Measurements from ENCODE around the gene ARHGEF5.

DNA sequence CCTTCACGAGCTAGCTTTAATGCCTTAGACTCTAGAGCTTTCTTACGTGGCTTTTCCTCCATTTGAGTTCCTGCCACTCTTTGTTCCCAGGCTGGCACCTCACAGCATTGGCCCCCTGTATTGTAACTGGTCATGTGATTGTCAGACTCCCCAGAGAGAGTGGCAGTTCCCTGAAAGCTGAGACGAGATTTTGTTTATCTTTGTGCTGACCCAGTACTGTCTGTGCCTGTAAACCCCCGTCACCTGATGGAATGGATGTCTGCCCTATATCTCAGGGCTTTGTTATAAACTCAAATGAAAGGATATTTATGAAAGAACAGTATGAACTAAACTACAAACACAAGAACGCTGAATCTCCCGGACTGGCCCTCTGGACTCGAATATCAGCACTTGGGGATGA, 35.3 kb downstream of the ARHGEF5 start:
- TF ChIP-seq ARNTL (CRISPR knock-in tag; IDR thresholded peaks at IDR 0.05; ENCODE audit: borderline replicate concordance, low read depth) (no peak), RARB (CRISPR knock-in tag; IDR thresholded peaks at IDR 0.05) (no peak), ZFP3 (CRISPR knock-in tag; IDR thresholded peaks at IDR 0.05) (no peak), CSDC2 (CRISPR knock-in tag; IDR thresholded peaks at IDR 0.05) (no peak), ZFP30 (CRISPR knock-in tag; IDR thresholded peaks at IDR 0.05) (no peak), OSR1 (CRISPR knock-in tag; IDR thresholded peaks at IDR 0.05) (no peak), TOX (CRISPR knock-in tag; IDR thresholded peaks at IDR 0.05; ENCODE audit: borderline replicate concordance) (no peak), ZC3H10 (CRISPR knock-in tag; IDR thresholded peaks at IDR 0.05) (no peak)
- TF ChIP-seq, protein P1, sequence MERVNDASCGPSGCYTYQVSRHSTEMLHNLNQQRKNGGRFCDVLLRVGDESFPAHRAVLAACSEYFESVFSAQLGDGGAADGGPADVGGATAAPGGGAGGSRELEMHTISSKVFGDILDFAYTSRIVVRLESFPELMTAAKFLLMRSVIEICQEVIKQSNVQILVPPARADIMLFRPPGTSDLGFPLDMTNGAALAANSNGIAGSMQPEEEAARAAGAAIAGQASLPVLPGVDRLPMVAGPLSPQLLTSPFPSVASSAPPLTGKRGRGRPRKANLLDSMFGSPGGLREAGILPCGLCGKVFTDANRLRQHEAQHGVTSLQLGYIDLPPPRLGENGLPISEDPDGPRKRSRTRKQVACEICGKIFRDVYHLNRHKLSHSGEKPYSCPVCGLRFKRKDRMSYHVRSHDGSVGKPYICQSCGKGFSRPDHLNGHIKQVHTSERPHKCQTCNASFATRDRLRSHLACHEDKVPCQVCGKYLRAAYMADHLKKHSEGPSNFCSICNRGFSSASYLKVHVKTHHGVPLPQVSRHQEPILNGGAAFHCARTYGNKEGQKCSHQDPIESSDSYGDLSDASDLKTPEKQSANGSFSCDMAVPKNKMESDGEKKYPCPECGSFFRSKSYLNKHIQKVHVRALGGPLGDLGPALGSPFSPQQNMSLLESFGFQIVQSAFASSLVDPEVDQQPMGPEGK (CRISPR knock-in tag; IDR thresholded peaks at IDR 0.05; ENCODE audit: borderline replicate concordance) = no peak
- TF ChIP-seq, protein P2, sequence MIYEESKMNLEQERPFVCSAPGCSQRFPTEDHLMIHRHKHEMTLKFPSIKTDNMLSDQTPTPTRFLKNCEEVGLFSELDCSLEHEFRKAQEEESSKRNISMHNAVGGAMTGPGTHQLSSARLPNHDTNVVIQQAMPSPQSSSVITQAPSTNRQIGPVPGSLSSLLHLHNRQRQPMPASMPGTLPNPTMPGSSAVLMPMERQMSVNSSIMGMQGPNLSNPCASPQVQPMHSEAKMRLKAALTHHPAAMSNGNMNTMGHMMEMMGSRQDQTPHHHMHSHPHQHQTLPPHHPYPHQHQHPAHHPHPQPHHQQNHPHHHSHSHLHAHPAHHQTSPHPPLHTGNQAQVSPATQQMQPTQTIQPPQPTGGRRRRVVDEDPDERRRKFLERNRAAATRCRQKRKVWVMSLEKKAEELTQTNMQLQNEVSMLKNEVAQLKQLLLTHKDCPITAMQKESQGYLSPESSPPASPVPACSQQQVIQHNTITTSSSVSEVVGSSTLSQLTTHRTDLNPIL (CRISPR knock-in tag; IDR thresholded peaks at IDR 0.05; ENCODE audit: low read depth) = no peak

Data from SK-N-SH treated with all-trans-retinoic acid at 6 μM for 48 hours (cell line).